H9 (cell line): Measurements from ENCODE around the gene TEX2. TPM values are rescaled to one million over a fixed set of nuclear protein-coding genes. Genes with fewer than 3 reads are reported as not detected.
A peak's percentile ranks its signal among the peaks of the same experiment; 100 is the strongest.

Source experiments
- DNase-seq: peaks from one replicate; pipeline ENCODE4 v3.0.0-alpha.2; 2017
- H2AFZ ChIP-seq: one replicate; pipeline ENCODE4 v1.6.1; 2013; ENCODE audit warnings: mild to moderate bottlenecking, low read length, control low read depth, moderate library complexity
- H2AK5ac ChIP-seq: 2 replicates; pipeline ENCODE4 v1.6.1; 2013; ENCODE audit warnings: low read length, control low read depth, mixed read lengths; ENCODE audit not compliant: insufficient read length
- H2BK120ac ChIP-seq: one replicate; pipeline ENCODE4 v1.6.1; 2013; ENCODE audit warnings: low read depth, mild to moderate bottlenecking, low read length, control low read depth, inconsistent platforms; ENCODE audit not compliant: poor library complexity, severe bottlenecking
- H2BK12ac ChIP-seq: 2 replicates; pipeline ENCODE4 v1.6.1; 2013; ENCODE audit warnings: low read length, control low read depth, mixed read lengths, low read depth; ENCODE audit not compliant: insufficient read length
- H2BK15ac ChIP-seq: 2 replicates; pipeline ENCODE4 v1.6.1; 2013; ENCODE audit warnings: low read depth, low read length, control low read depth
- H2BK20ac ChIP-seq: one replicate; pipeline ENCODE4 v1.6.1; 2013; ENCODE audit warnings: low read depth, mild to moderate bottlenecking, low read length, control low read depth, inconsistent platforms; ENCODE audit not compliant: poor library complexity, severe bottlenecking
- H2BK5ac ChIP-seq: 2 replicates; pipeline ENCODE4 v1.6.1; 2013; ENCODE audit warnings: low read length, control low read depth, mixed read lengths; ENCODE audit not compliant: insufficient read length
- H3K14ac ChIP-seq: 2 replicates; pipeline ENCODE4 v1.6.1; 2013; ENCODE audit warnings: low read length, control low read depth; ENCODE audit not compliant: insufficient read depth
- H3K18ac ChIP-seq: 2 replicates; pipeline ENCODE4 v1.6.1; 2013; ENCODE audit warnings: low read depth, mild to moderate bottlenecking, mixed read lengths, low read length, control low read depth; ENCODE audit not compliant: insufficient read length
- H3K23ac ChIP-seq: 2 replicates; pipeline ENCODE4 v1.6.1; 2013; ENCODE audit warnings: low read length, control low read depth, mixed read lengths, low read depth; ENCODE audit not compliant: insufficient read length
- H3K23me2 ChIP-seq: 2 replicates; pipeline ENCODE4 v1.6.1; 2013; ENCODE audit warnings: low read depth, mild to moderate bottlenecking, mixed read lengths, low read length, control low read depth; ENCODE audit not compliant: insufficient read length, poor library complexity, severe bottlenecking
- H3K27ac ChIP-seq: 2 replicates; pipeline ENCODE4 v1.5.1; 2013; ENCODE audit warnings: low read length, control low read depth, mixed read lengths, low read depth; ENCODE audit not compliant: insufficient read length
- H3K27me3 ChIP-seq: 2 replicates; pipeline ENCODE4 v1.6.1; 2013; ENCODE audit warnings: low read length, control low read depth, inconsistent platforms; ENCODE audit not compliant: insufficient read depth
- H3K4ac ChIP-seq: 2 replicates; pipeline ENCODE4 v1.6.1; 2013; ENCODE audit warnings: low read depth, mild to moderate bottlenecking, control low read depth, inconsistent platforms, low read length, moderate library complexity
- H3K4me1 ChIP-seq: 2 replicates; pipeline ENCODE4 v1.6.1; 2013; ENCODE audit warnings: low read length, control low read depth, inconsistent platforms; ENCODE audit not compliant: insufficient read depth
- H3K4me2 ChIP-seq: 2 replicates; pipeline ENCODE4 v1.6.1; 2013; ENCODE audit warnings: low read length, control low read depth, mixed read lengths; ENCODE audit not compliant: insufficient read length, insufficient read depth
- H3K56ac ChIP-seq: 2 replicates; pipeline ENCODE4 v1.6.1; 2013; ENCODE audit warnings: low read depth, mild to moderate bottlenecking, mixed read lengths, low read length, control low read depth; ENCODE audit not compliant: insufficient read length
- H3K79me1 ChIP-seq: 2 replicates; pipeline ENCODE4 v1.6.1; 2013; ENCODE audit warnings: low read depth, mild to moderate bottlenecking, moderate library complexity, low read length, control low read depth, inconsistent platforms; ENCODE audit not compliant: insufficient read depth, poor library complexity, severe bottlenecking
- H3K79me2 ChIP-seq: 2 replicates; pipeline ENCODE4 v1.6.1; 2013; ENCODE audit warnings: low read length, control low read depth, inconsistent platforms; ENCODE audit not compliant: insufficient read depth
- H3K9ac ChIP-seq: 2 replicates; pipeline ENCODE4 v1.6.1; 2013; ENCODE audit warnings: low read length, control low read depth, mixed read lengths; ENCODE audit not compliant: insufficient read length; ENCODE audit errors: extremely low read depth
- H3K9me3 ChIP-seq: one replicate; pipeline ENCODE4 v1.6.1; 2013; ENCODE audit warnings: low read depth, low read length, inconsistent platforms; ENCODE audit not compliant: control insufficient read depth
- H3T11ph ChIP-seq: one replicate; pipeline ENCODE4 v1.6.1; 2013; ENCODE audit warnings: mild to moderate bottlenecking, low read length, control low read depth, inconsistent platforms
- H4K20me1 ChIP-seq: one replicate; pipeline ENCODE4 v1.6.1; 2013; ENCODE audit not compliant: control insufficient read depth, insufficient read length, insufficient read depth
- H4K5ac ChIP-seq: 2 replicates; pipeline ENCODE4 v1.6.1; 2013; ENCODE audit warnings: low read depth, mild to moderate bottlenecking, mixed read lengths, low read length, control low read depth; ENCODE audit not compliant: insufficient read length
- H4K8ac ChIP-seq: replicated peaks from 2 replicates; pipeline ENCODE4 v1.6.1; 2013; ENCODE audit warnings: low read length, control low read depth, mixed read lengths, low read depth; ENCODE audit not compliant: insufficient read length
- H4K91ac ChIP-seq: 2 replicates; pipeline ENCODE4 v1.6.1; 2013; ENCODE audit warnings: low read depth, mild to moderate bottlenecking, moderate library complexity, mixed read lengths, low read length, control low read depth; ENCODE audit not compliant: insufficient read length
- H3K27ac Mint-ChIP-seq, 3 experiments: 2 replicates in 2 of 3; 3 replicates in 1 of 3; pipeline ENCODE4 v1.8.0; 2020 to 2021; ENCODE audit warnings: mixed read lengths in 3 of 3, mild to moderate bottlenecking in 1 of 3, moderate library complexity in 1 of 3
- H3K27me3 Mint-ChIP-seq: 2 replicates; pipeline ENCODE4 v1.8.0; 2021; ENCODE audit warnings: low read depth, mild to moderate bottlenecking, moderate library complexity, mixed read lengths
- H3K36me3 Mint-ChIP-seq, 3 experiments: 2 replicates in 2 of 3; 3 replicates in 1 of 3; pipeline ENCODE4 v1.8.0; 2020 to 2021; ENCODE audit warnings: low read depth in 3 of 3, mixed read lengths in 3 of 3; ENCODE audit not compliant: insufficient read depth in 1 of 3
- H3K4me1 Mint-ChIP-seq, 2 experiments: 2 replicates each; pipeline ENCODE4 v1.8.0; 2020; ENCODE audit warnings: mixed read lengths in 2 of 2
- H3K4me3 Mint-ChIP-seq, 2 experiments: 2 replicates in 1 of 2; 3 replicates in 1 of 2; pipeline ENCODE4 v1.8.0; 2020 to 2021; ENCODE audit warnings: mild to moderate bottlenecking in 2 of 2, mixed read lengths in 2 of 2, moderate library complexity in 1 of 2
- H3K9me3 Mint-ChIP-seq, 2 experiments: 2 replicates in 1 of 2; 3 replicates in 1 of 2; pipeline ENCODE4 v1.8.0; 2020; ENCODE audit warnings: mild to moderate bottlenecking in 2 of 2, mixed read lengths in 2 of 2, moderate library complexity in 1 of 2
- WGBS: extraction: QIAGEN DNeasy Blood & Tissue Kit; methylation state at CpG from one replicate; pipeline ENCODE4 v1.1.7; 2013; ENCODE audit warnings: missing lambda C conversion rate, low lambda C conversion rate, mixed read lengths; ENCODE audit not compliant: insufficient read length; ENCODE audit errors: extremely low coverage; 5-methylcytosine and 5-hydroxymethylcytosine counted together
- total RNA-seq: library from RNA; stranded (reverse); gene quantifications from 2 replicates; pipeline ENCODE4 v1.2.1, GENCODE V29; 2021
- TF ChIP-seq, protein P1 (sequence below): fragments of 200-600 bp; sonication (generic); conservative IDR thresholded peaks from 3 replicates; pipeline ENCODE4 v1.8.0; 2021; ENCODE audit warnings: antibody characterized with exemption, mild to moderate bottlenecking

Gene TEX2
- total RNA-seq, 1 experiment from 2014 or later: 12.2 TPM

DNA sequence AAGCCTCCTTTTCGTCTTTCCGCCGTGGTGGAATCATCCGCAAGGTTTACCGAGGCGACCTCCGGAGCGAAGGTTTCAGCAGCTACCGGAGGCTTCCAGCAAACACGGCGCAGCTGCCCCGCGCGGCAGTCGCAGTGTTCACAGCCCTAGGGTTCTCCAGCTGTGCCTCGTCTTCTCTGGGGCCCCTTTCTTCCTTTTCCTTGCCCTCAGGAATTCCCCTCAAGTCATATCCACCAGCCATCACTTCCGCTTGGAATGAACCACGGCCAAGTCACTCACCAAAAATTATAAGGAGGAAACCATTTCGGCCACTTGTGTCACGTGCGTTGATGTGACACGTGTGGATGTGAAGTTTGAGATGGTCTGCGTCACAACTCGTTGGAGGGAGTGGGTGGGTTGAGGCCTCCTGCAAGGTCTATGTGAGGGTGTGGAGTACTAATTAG lies 132.5 kb downstream of the TEX2 start:
- Histone ChIP-seq H3K18ac (peak overlapping the region; percentile 43), H2BK12ac (no peak overlapping the region), H2BK15ac (no peak overlapping the region), H3K79me2 (no peaks in the 10 kb centered on the region), H3K14ac (peak overlapping the region; percentile 39), H2AFZ (peak overlapping the region; percentile 24), H3K27me3 (no peaks in the 10 kb centered on the region; the same call in 1 of the 2 replicates), H4K91ac (no peak overlapping the region), H4K8ac (no peak overlapping the region), H3K56ac (no peak overlapping the region), H4K5ac (no peak overlapping the region), H3K4ac (no peak overlapping the region), H3K9me3 (no peaks in the 10 kb centered on the region), H2BK20ac (no peak overlapping the region), H2AK5ac (no peak overlapping the region), H4K20me1 (no peaks in the 10 kb centered on the region), H3K4me2 (peak overlapping the region; percentile 27), H3T11ph (no peak overlapping the region), H3K79me1 (no peaks in the 10 kb centered on the region), H3K9ac (no peak overlapping the region), H3K23ac (no peak overlapping the region), H3K4me1 (0 out of 2 replicates have a peak, but pooled peaks cover 3% of the 10 kb centered on the region), H3K23me2 (no peaks in the 10 kb centered on the region), H2BK5ac (no peak overlapping the region), H3K27ac (no peak overlapping the region), H2BK120ac (no peak overlapping the region)
- no peak for DNase-seq
- Mint-ChIP-seq H3K27ac (no peak overlapping the region; a peak in 2 of 7 replicates), H3K4me1 (peaks cover 8 to 10% of the 10 kb centered on the region in 2 experiments), H3K4me3 (peak overlapping the region; percentile 66 to 74), H3K9me3 (no peaks in the 10 kb centered on the region), H3K27me3 (peaks cover 33% of the 10 kb centered on the region), H3K36me3 (no peaks in the 10 kb centered on the region)
- TF ChIP-seq, protein P1, sequence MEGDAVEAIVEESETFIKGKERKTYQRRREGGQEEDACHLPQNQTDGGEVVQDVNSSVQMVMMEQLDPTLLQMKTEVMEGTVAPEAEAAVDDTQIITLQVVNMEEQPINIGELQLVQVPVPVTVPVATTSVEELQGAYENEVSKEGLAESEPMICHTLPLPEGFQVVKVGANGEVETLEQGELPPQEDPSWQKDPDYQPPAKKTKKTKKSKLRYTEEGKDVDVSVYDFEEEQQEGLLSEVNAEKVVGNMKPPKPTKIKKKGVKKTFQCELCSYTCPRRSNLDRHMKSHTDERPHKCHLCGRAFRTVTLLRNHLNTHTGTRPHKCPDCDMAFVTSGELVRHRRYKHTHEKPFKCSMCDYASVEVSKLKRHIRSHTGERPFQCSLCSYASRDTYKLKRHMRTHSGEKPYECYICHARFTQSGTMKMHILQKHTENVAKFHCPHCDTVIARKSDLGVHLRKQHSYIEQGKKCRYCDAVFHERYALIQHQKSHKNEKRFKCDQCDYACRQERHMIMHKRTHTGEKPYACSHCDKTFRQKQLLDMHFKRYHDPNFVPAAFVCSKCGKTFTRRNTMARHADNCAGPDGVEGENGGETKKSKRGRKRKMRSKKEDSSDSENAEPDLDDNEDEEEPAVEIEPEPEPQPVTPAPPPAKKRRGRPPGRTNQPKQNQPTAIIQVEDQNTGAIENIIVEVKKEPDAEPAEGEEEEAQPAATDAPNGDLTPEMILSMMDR: no peak; the same call in 2 of the 3 replicates
- whole genome bisulfite sequencing: no CpG with 5 or more reads among the region's 24 CpGs
